HepG2 (cell line): ENCODE measurements around the gene UTRN. TPM values are rescaled to one million over a fixed set of nuclear protein-coding genes. Genes with fewer than 3 reads are reported as not detected.

ENCODE experiments used
- ADNP ChIP-seq: sonication (generic); formaldehyde crosslinking; IDR thresholded peaks from 2 replicates; pipeline ENCODE4 v1.4.0; 2020; ENCODE audit warnings: missing genetic modification reagents
- ELF1 ChIP-seq: sonication (generic); formaldehyde crosslinking; IDR thresholded peaks from 2 replicates; pipeline ENCODE4 v1.4.0; 2020; ENCODE audit warnings: missing genetic modification reagents
- HHEX ChIP-seq: IDR thresholded peaks from 2 replicates; pipeline ENCODE4 v1.6.1; 2016; ENCODE audit warnings: control low read depth
- HNRNPL ChIP-seq: fragments of 200-400 bp; formaldehyde crosslinking; IDR thresholded peaks from 2 replicates; pipeline ENCODE4 v1.6.1; 2017; ENCODE audit warnings: mild to moderate bottlenecking, low read depth, low read length
- STAT5B ChIP-seq: sonication (generic); formaldehyde crosslinking; IDR thresholded peaks from 2 replicates; pipeline ENCODE4 v1.4.0; 2020; ENCODE audit warnings: missing genetic modification reagents
- TARDBP ChIP-seq: sonication (generic); formaldehyde crosslinking; IDR thresholded peaks from 2 replicates; pipeline ENCODE4 v1.8.0; 2022; ENCODE audit warnings: mild to moderate bottlenecking, missing genetic modification reagents
- ZFAT ChIP-seq: sonication (generic); formaldehyde crosslinking; conservative IDR thresholded peaks from 2 replicates; pipeline ENCODE4 v1.8.1; 2023; ENCODE audit warnings: missing genetic modification reagents, inconsistent platforms
- ZFP36L1 ChIP-seq: sonication (generic); formaldehyde crosslinking; IDR thresholded peaks from 2 replicates; pipeline ENCODE4 v1.8.0; 2022; ENCODE audit warnings: mild to moderate bottlenecking, missing genetic modification reagents, moderate library complexity
- polyA plus RNA-seq, 8 experiments: library from polyadenylated mRNA; depleted of rRNA in 3 of 8; stranded (reverse) in 7 of 8; unstranded in 1 of 8; fragments of >200 nt; fragmentation: Illumina TruSeq in 4 of 8; extraction: Trizol in 4 of 8; gene quantifications; 2 replicates each; pipeline versions ENCODE4 v1.2.1 to v1.2.3, GENCODE V29; 2011 to 2016; ENCODE audit warnings: low read depth in 4 of 8, missing spikeins in 1 of 8, mixed read lengths in 1 of 8; ENCODE audit not compliant: insufficient read depth in 1 of 8
- total RNA-seq, 5 experiments: library from RNA; depleted of rRNA; stranded (reverse); fragments of >200 nt; fragmentation: Illumina TruSeq; extraction: Trizol; gene quantifications; 2 replicates each; pipeline ENCODE4 v1.2.3, GENCODE V29; 2016; ENCODE audit warnings: low read depth in 1 of 5
- TF ChIP-seq, protein P1 (sequence below): sonication (generic); formaldehyde crosslinking; IDR thresholded peaks from 2 replicates; pipeline ENCODE4 v1.4.0; 2020; ENCODE audit warnings: missing genetic modification reagents, mild to moderate bottlenecking, borderline replicate concordance
- TF ChIP-seq, protein P2 (sequence below): sonication (generic); formaldehyde crosslinking; IDR thresholded peaks from 2 replicates; pipeline ENCODE4 v1.5.1; 2020; ENCODE audit warnings: mild to moderate bottlenecking, missing genetic modification reagents, borderline replicate concordance
- TF ChIP-seq, protein P3 (sequence below): sonication (generic); formaldehyde crosslinking; IDR thresholded peaks from 2 replicates; pipeline ENCODE4 v1.4.0; 2020; ENCODE audit warnings: missing genetic modification reagents
- TF ChIP-seq, protein P4 (sequence below): sonication (generic); formaldehyde crosslinking; IDR thresholded peaks from 2 replicates; pipeline ENCODE4 v1.5.1; 2020; ENCODE audit warnings: mild to moderate bottlenecking, missing genetic modification reagents, borderline replicate concordance
- TF ChIP-seq, protein P5 (sequence below): sonication (generic); formaldehyde crosslinking; IDR thresholded peaks from 2 replicates; pipeline ENCODE4 v1.5.0; 2020; ENCODE audit warnings: mild to moderate bottlenecking, missing genetic modification reagents

Gene UTRN
- total and polyA plus RNA-seq, 2 of the 13 experiments (the other 11 are each of a cell fraction or from before 2014, with no cell fraction given): 102 to 116 TPM

DNA sequence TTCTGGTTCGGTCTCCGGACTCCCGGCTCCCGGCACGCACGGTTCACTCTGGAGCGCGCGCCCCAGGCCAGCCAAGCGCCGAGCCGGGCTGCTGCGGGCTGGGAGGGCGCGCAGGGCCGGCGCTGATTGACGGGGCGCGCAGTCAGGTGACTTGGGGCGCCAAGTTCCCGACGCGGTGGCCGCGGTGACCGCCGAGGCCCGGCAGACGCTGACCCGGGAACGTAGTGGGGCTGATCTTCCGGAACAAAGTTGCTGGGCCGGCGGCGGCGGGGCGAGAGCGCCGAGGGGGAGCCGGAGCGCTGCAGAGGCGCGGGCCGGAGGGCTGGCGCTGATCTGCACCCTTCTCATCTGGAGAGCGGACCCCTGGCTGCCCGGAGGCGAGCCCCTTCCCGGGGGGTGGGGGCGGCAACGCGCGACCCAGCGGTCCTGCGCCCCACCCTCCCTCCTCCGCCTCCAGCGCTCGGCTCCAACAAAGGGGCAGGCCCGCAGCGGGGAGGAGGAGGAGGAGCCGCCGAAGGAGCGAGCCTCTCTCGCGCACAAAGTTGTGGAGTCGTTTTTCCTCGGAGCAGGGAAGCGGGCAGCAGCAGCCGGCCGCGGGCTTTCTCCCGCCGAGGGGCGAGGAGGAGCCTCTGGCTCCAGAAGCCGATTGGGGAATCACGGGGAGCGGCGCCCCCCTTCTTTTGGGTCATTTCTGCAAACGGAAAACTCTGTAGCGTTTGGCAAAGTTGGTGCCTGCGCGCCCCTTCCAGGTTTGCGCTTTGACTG lies at the start of gene UTRN (continued):
- TF ChIP-seq, protein P1, sequence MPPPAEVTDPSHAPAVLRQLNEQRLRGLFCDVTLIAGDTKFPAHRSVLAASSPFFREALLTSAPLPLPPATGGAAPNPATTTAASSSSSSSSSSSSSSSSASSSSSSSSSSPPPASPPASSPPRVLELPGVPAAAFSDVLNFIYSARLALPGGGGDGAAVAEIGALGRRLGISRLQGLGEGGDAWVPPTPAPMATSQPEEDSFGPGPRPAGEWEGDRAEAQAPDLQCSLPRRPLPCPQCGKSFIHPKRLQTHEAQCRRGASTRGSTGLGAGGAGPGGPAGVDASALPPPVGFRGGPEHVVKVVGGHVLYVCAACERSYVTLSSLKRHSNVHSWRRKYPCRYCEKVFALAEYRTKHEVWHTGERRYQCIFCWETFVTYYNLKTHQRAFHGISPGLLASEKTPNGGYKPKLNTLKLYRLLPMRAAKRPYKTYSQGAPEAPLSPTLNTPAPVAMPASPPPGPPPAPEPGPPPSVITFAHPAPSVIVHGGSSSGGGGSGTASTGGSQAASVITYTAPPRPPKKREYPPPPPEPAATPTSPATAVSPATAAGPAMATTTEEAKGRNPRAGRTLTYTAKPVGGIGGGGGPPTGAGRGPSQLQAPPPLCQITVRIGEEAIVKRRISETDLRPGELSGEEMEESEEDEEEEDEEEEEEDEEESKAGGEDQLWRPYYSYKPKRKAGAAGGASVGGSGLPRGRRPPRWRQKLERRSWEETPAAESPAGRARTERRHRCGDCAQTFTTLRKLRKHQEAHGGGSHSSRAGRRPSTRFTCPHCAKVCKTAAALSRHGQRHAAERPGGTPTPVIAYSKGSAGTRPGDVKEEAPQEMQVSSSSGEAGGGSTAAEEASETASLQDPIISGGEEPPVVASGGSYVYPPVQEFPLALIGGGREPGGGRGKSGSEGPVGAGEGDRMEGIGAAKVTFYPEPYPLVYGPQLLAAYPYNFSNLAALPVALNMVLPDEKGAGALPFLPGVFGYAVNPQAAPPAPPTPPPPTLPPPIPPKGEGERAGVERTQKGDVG (CRISPR knock-in tag): 0 out of 2 replicates have a peak, but pooled peaks have one; percentile 62
- TF ChIP-seq STAT5B: no peak; the same call in 1 of the 2 replicates
- peak; percentile 55; the same call in 1 of the 2 replicates for TF ChIP-seq HNRNPL
- TF ChIP-seq, protein P2, sequence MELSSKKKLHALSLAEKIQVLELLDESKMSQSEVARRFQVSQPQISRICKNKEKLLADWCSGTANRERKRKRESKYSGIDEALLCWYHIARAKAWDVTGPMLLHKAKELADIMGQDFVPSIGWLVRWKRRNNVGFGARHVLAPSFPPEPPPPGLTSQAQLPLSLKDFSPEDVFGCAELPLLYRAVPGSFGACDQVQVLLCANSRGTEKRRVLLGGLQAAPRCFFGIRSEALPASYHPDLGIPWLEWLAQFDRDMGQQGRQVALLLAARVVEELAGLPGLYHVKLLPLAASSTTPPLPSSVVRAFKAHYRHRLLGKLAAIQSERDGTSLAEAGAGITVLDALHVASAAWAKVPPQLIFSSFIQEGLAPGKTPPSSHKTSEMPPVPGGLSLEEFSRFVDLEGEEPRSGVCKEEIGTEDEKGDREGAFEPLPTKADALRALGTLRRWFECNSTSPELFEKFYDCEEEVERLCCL (CRISPR knock-in tag): no peak
- no peak for TF ChIP-seq HHEX (CRISPR knock-in tag)
- TF ChIP-seq ZFAT (CRISPR knock-in tag): 0 out of 2 replicates have a peak, but pooled peaks have one; percentile 27
- TF ChIP-seq, protein P3, sequence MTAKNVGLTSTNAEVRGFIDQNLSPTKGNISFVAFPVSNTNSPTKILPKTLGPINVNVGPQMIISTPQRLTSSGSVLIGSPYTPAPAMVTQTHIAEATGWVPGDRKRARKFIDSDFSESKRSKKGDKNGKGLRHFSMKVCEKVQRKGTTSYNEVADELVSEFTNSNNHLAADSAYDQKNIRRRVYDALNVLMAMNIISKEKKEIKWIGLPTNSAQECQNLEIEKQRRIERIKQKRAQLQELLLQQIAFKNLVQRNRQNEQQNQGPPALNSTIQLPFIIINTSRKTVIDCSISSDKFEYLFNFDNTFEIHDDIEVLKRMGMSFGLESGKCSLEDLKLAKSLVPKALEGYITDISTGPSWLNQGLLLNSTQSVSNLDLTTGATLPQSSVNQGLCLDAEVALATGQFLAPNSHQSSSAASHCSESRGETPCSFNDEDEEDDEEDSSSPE: peak; percentile 92
- TF ChIP-seq ZFP36L1: peak; percentile 92; the same call in 1 of the 2 replicates
- TF ChIP-seq ADNP (CRISPR knock-in tag): peak; percentile 37; the same call in 1 of the 2 replicates
- TF ChIP-seq ELF1: peak; percentile 35; the same call in 1 of the 2 replicates
- TF ChIP-seq, protein P4, sequence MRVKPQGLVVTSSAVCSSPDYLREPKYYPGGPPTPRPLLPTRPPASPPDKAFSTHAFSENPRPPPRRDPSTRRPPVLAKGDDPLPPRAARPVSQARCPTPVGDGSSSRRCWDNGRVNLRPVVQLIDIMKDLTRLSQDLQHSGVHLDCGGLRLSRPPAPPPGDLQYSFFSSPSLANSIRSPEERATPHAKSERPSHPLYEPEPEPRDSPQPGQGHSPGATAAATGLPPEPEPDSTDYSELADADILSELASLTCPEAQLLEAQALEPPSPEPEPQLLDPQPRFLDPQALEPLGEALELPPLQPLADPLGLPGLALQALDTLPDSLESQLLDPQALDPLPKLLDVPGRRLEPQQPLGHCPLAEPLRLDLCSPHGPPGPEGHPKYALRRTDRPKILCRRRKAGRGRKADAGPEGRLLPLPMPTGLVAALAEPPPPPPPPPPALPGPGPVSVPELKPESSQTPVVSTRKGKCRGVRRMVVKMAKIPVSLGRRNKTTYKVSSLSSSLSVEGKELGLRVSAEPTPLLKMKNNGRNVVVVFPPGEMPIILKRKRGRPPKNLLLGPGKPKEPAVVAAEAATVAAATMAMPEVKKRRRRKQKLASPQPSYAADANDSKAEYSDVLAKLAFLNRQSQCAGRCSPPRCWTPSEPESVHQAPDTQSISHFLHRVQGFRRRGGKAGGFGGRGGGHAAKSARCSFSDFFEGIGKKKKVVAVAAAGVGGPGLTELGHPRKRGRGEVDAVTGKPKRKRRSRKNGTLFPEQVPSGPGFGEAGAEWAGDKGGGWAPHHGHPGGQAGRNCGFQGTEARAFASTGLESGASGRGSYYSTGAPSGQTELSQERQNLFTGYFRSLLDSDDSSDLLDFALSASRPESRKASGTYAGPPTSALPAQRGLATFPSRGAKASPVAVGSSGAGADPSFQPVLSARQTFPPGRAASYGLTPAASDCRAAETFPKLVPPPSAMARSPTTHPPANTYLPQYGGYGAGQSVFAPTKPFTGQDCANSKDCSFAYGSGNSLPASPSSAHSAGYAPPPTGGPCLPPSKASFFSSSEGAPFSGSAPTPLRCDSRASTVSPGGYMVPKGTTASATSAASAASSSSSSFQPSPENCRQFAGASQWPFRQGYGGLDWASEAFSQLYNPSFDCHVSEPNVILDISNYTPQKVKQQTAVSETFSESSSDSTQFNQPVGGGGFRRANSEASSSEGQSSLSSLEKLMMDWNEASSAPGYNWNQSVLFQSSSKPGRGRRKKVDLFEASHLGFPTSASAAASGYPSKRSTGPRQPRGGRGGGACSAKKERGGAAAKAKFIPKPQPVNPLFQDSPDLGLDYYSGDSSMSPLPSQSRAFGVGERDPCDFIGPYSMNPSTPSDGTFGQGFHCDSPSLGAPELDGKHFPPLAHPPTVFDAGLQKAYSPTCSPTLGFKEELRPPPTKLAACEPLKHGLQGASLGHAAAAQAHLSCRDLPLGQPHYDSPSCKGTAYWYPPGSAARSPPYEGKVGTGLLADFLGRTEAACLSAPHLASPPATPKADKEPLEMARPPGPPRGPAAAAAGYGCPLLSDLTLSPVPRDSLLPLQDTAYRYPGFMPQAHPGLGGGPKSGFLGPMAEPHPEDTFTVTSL (CRISPR knock-in tag): peak; percentile 83
- TF ChIP-seq, protein P5, sequence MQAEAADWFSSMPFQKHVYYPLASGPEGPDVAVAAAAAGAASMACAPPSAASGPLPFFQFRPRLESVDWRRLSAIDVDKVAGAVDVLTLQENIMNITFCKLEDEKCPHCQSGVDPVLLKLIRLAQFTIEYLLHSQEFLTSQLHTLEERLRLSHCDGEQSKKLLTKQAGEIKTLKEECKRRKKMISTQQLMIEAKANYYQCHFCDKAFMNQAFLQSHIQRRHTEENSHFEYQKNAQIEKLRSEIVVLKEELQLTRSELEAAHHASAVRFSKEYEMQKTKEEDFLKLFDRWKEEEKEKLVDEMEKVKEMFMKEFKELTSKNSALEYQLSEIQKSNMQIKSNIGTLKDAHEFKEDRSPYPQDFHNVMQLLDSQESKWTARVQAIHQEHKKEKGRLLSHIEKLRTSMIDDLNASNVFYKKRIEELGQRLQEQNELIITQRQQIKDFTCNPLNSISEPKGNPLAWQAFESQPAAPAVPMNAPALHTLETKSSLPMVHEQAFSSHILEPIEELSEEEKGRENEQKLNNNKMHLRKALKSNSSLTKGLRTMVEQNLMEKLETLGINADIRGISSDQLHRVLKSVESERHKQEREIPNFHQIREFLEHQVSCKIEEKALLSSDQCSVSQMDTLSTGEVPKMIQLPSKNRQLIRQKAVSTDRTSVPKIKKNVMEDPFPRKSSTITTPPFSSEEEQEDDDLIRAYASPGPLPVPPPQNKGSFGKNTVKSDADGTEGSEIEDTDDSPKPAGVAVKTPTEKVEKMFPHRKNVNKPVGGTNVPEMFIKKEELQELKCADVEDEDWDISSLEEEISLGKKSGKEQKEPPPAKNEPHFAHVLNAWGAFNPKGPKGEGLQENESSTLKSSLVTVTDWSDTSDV: 0 out of 2 replicates have a peak, but pooled peaks have one; percentile 66
- peak; percentile 89 for TF ChIP-seq TARDBP
